NCI-H1048 (cell line): Measurements from ENCODE around the gene PDE4A.
"Not testable (repeated sequence)": the region's sequence is repeated elsewhere in the genome, so short reads cannot be mapped to it uniquely, and the experiment has no call there.

ENCODE experiments used
- DNase-seq: peaks from one replicate; lab custom pipeline; 2025; lab: John Stamatoyannopoulos, UW

Gene PDE4A

DNA sequence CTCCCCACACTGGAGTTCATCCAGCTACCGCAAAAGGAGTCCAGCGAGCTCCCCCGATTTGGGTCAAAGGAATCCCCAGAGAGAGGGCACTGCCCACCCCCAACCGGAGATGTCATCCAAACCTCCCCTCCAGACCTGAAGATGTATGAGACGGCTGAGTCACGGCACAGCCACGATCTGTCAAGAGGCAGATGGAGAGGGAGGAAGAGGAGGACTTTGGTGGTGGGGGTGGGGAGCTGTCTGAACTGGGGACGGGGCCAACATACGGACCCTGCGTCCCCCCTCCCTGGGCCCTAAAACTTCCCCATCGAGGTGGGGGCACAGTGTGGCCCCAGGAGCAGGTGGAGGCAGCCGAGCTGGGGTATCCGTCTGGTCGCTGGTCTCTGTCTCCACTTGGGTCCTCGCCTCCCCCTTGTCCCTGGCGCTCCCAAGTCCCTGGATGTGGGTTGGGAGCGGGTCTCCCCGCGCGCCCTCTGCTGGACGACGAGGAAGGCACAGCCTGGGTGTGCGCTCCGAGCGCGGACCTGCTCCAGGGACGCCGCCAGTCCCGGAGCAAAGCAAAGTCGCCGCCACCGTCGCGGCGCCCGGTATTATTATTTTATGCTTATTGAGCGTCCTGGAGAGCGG lies 3.8 kb downstream of the PDE4A start:
- peak; percentile 50 for DNase-seq

- DNase-seq: no peak
Observed at GRCh38 chr19:10427169-10427568, 6.8 kb downstream of the PDE4A start.

DNA sequence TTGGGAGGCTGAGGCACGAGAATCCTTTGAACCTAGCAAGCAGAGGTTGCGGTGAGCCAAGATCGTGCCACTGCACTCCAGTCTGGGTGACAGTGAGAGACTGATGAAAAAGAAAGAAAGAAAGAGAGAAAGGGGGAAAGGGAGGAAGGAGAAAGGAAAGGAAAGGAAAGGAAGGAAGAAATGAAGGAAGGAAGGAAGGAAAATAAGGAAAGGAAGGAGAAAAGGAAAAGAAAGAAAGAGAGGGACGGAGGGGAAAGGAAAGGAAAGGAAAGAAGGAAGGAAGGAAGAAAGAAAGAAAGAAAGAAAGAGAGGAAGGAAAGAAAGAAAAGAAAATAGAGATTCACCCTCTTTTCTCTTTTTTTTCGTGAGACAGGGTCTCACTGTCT lies 8.7 kb downstream of the PDE4A start:
- DNase-seq: no peak

DNA sequence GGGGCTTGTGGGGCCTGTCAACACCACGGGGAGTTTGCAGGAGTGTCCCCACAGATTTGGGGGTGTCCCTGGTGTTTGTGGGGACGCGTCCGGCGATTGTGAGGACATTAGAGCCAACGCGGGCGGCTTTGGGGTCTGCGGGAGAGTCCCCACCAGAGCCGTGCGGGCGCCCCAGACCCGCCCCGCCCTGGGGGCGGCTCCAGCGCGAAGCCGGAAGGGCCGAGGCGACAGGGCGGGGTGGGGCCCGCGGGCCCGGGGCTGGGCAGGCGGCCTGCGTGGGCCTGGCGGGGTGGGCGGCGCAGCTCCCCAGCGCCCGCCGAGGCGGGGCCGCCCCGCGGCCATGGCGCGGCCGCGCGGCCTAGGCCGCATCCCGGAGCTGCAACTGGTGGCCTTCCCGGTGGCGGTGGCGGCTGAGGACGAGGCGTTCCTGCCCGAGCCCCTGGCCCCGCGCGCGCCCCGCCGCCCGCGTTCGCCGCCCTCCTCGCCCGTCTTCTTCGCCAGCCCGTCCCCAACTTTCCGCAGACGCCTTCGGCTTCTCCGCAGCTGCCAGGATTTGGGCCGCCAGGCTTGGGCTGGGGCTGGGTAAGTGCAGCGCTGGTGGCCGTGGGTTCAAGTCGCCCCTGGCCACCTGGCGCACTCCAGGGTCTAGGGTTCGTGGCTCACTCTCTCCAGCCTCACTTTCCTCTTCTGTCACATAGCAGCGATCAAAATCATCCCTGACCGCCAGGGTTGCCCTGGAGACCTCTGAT lies 10.3 kb downstream of the PDE4A start:
- no peak for DNase-seq

DNA sequence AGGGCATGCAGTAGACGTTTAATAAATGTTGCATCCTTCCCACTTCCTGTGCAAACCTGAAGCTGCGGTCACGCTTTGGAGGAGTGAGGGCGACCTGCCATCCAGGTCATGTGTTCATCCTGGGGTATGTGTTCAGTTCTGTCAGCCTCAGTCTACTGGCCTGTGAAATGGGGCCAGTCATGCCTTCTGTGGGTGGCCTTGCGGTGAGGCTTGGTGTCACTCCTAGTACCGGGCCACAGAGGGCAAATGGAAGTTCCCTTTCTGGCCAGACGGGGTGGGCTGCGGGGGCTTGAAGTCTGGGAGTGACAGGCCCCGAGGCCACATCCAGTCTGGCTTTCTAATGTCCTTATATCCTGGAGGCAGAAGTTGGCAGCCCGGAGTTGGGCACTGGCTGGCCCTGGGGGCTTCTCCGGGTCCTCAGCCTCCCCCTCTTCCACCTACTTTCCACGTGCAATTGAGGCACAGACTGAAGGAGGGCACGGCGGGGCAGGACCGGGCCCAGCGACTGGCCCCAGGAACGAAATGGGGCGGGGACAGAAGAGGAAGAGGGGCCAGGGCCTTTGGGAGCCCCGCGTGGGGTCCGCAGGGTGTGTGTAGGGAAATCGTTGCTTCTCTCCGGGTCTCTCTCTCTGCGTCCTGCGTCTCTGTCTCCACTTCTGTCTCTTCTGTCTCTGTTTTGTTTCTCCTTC lies 11.1 kb downstream of the PDE4A start:
- DNase-seq: no peak

DNA sequence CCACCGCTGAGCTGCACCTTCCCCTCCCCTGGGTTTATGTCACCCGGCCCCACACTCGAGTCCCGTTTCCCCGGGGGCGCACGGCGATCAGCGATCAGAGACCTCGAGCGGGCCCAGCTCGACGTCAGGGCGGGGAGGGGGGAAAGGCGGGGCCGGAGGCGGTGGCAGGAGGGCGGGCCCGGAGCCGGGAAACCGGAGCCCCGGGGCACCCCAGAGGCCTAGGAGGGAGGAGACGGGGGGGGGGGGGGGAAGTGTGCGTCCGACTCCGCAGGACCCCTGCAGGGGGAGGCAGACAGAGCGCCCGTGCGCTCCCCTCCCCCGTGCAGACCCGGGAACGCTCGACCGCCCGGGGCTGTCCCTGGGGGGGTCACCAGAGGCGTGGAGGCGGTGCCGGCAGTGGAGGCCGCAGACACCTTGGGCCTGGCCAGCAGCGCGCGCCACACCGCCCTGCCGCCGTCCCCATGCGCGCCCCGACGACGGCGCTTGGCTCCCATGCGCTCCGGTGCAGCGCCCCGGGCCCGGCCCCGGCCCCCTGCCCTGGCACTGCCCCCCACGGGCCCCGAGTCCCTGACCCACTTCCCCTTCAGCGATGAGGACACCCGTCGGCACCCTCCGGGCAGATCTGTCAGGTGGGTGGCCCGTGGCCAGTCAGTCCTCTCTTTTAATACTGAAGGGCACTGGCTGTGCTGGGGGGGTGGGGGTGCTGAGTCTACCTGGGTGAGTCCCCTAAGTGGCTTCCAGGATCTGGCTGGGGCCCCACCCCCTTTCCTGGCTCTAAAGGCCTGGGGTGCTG lies 11.8 kb downstream of the PDE4A start:
- DNase-seq: no peak

DNA sequence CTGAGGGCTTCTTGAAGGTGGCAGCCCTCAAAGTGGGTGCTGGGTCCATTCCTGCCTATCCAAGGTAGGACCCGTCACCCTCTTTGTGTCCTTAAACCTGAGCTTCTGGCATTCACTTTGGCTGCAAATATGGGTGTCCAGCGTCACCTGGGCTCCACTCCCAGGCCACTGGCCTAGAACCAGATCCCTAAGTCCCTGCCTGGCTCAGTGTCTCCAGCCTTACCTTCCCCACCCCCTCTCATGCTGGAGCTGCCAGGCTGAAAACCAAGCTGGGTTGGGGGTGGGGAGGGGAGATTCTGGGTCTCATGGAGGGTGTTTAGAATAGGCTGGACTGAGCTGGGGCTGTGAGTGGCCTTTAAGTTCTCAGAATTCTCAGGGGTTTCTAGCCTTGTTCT lies 12.4 kb downstream of the PDE4A start:
- DNase-seq: no peak

GRCh38 chr19:10433131-10433536 lies 12.8 kb downstream of the PDE4A start:
- no peak for DNase-seq

DNA sequence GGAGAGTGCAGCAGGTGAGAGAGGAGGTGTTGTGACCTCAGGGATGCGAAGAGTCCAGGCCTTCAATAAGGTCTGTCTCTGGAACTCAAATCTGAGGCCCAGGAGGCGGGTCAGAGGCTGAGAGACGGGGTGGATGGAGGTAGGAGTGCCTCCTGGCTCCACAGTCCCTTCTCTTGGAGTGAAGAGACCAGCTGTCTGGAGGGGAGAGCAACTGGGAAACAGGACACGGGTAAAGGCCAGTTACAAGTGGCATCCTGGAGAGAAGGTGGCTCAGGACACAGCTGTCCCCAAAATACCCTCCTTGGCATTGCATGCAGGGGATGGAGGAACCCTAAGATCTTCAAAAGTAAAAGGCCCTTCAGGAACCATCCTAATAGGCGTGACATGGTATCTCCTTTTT lies 19.2 kb downstream of the PDE4A start:
- no peak for DNase-seq

DNA sequence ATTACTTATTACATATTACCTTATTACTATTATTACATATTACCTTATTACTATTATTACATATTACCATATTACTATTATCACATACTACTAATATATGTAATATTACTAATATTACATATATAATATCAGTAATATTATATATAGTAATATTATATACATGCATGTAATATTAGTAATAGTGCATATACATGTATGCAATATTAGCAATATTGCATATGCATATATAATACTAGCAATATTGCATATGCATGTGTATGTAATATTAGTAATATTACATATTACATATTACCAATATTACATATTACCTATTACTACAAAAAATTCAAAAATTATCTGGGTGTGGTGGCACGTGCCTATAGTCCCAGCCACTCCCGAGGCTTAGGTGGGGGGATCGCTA lies 22.4 kb downstream of the PDE4A start:
- no peak for DNase-seq

DNA sequence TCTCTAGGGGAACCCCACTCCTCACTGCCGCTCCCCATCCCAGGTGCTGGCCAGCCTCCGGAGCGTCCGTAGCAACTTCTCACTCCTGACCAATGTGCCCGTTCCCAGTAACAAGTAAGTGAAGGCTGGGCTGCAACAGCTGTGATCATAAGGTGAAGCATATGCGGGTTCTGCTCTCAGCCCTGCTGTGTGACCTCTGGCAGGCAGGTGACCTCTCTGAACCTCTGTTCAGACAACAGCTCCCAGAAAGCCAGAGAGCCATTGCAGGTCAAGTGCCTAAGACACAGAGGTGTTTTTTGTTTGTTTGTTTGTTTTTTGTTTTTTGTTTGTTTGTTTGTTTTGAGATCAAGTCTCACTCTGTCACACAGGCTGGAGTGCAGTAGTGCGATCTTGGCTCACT lies 28.7 kb downstream of the PDE4A start:
- DNase-seq: no peak

DNA sequence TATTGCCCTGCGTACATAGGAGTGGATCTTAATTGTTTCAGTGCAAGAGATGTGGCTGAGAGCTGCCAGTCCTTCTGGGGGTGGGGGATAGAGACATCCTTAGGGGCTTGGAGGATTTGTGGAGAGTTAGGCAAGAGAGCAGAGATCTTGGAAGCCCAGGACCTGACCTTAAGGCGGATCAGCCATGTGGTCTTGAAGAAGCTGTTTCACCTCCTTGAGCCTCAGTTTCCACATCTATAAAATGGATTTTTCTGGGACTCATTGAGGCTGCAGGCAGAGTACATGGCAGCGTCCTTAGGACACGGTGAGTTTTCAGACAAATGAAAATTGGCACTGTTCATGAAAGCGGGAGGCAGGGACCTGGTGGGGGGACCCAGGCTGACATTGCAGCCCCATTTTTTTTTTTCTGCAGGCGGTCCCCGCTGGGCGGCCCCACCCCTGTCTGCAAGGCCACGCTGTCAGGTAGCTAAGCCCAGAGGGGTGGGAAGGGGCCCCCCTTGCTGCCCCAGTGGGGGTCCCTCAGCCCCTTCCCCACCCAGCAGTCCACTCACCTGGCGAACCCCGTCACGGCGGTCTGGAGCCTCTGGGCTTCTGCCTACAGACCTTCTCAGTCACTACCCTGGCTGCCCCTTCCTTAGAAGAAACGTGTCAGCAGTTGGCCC lies 30.0 kb downstream of the PDE4A start:
- DNase-seq: no peak

DNA sequence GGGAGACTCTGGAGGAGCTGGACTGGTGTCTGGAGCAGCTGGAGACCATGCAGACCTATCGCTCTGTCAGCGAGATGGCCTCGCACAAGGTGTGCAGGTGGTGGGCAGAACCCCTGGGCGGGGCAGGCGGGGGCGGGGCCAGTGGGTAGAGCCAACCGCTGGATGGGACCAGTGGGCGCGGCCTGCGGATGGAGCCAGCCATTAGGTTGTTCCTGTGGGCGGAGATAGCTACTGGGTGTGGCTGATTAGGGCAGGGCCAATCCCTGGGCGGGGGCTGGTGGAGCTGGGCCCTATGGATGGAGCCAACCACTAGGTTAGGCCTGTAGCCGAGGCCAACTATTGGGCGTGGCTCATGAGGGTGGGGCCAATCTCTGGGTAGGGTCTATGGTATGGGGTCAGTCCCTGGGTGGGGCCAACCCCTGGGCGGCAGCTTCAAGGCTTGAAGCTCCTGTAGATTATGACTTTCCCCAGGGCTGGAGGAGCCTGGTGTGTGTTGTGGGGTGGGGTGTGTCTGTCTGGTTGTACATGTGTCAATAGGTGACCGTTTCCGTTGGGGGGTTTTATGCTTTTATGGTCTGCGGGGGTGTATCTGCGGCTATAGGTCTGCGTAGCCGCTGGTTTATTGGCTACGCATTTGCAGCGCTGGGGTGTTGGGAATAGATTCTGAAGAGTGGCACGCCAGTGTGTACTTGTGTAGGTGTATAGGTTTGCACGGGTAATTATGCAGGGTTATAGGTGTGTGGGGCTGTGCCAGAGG lies 30.7 kb downstream of the PDE4A start:
- peak; percentile 78 for DNase-seq

DNA sequence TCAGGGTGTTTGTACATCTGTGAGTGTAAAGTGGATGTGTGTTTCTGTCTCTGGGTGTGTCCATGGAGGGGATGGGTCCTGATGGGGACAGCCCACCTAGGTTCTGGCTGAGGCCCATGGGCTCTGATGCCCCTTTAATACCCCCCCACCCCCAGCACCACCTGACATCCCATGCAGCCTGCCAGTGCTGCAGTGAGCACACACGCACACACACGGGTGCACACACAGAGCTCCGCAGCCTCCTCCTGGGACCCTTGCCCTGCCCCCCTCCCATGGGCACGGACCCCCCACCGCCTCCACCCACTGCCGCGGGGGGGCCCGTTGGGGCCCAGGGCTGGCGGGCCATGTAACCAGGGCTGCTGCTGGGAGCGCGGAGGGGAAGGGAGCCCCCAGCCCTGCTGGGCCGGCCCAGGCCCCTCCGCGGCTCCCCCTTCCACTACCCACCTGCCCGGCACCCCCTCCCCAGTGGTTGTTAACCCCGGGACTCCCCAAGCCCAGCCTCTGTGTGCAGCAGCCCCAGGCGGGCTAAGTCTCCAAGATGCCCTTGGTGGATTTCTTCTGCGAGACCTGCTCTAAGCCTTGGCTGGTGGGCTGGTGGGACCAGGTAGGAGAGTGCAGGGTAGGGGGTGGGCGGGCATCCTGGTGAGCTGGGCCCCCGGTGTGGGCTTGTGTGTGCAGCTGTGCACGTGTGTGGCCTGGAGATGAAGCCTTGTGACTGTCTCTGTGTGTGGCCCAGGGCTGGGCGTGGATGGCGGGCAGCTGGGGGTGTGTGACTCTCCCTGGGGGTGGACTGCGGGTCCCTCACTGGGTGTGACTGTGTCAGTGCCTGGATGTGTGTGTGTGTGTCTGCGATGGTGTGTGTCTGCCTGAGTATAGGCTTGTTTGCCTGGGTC lies 32.6 kb downstream of the PDE4A start:
- no peak for DNase-seq

DNA sequence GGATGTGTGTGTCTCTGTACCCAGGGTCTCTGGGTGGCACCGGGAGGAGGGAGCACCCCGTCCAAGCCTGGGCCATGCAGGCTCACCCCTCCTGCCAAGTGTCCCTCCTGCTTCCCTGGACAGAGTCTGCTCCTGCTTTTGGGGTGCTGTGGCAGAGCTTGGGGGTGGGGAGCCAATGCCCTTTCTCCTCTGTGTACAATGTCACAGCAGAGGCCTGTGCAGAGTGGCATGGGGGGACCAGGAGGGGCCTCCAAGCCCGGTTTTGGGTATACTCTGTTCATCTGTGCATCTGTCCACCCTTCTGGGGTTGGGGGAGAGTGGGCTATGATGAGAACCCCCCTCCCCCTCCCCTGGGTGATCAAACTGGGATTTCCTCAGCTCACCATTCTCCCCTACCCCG lies 33.5 kb downstream of the PDE4A start:
- no peak for DNase-seq

DNA sequence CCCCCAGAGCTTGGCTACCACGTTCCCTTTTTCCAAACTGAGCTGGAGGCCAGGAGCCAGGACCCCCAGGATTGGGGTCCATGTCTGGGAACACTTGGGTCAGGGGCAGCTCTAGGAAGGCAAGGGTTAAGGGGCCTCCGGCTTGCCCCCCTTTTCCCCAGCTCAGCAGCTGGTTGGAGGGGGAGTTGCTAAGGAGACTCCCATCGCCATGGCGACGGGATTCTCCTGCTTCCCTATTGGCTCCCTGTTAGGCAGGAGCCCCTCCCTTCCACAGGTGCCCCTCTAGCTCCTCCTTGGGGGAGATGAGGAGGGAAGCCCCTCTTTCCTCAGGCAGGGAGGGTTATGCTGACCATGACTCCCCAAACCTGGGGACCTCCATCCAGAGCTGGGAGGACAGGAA lies 33.9 kb downstream of the PDE4A start:
- no peak for DNase-seq

DNA sequence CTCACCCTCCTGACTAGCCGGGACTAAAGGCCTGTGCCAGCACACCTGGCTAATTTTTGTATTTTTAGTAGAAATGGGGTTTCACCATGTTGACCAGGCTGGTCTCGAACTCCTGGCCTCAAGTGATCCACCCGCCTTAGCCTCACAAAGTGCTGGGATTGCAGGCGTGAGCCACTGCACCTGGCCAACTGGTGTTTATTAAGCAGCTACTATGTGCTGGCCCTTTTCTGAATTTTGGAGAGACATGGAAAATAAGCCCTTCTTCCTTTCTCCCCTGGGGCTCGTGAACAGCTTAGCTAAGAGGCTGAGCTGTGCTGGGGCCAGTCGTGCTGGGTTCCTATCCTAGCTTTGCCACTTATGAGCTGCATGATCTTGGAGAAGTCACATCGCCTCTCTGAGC lies 38.4 kb downstream of the PDE4A start:
- DNase-seq: not testable (repeated sequence)

- no peak for DNase-seq
Observed at GRCh38 chr19:10460714-10461046, 40.3 kb downstream of the PDE4A start.

DNA sequence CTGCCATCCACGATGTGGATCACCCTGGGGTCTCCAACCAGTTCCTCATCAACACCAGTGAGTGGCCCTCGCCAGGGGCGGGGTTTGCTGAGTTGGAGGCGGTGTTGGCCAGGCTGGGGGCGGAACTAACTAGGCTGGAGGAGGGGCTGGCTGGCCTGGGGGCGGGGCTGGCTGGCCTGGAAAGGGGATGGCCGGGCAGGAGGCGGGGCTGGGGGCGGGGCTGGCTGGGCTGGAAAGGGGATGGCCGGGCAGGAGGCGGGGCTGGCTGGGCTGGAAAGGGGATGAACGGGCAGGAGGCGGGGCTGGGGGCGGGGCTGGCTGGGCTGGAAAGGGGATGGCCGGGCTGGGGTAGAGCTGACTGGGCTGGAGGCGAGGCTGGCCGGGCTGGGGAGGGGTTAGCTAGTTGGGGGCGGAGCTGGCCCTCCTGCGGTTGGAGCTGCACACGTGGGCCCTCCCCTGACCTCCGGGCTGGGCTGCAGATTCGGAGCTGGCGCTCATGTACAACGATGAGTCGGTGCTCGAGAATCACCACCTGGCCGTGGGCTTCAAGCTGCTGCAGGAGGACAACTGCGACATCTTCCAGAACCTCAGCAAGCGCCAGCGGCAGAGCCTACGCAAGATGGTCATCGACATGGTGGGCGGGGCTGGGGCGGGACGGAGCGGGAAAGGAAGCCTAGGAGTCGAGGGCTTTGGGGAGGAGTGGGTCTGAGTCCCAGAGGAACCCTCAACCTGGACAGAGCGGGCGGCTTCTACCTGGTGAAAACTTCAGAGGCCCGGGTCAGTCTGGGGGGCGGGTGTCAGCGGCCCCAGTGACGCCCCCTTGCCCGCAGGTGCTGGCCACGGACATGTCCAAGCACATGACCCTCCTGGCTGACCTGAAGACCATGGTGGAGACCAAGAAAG lies 41.0 kb downstream of the PDE4A start:
- DNase-seq: peak; percentile 82
